Neural progenitor cell (in vitro differentiated cells): Measurements from ENCODE around the gene THOC5. TPM values are rescaled to one million over a fixed set of nuclear protein-coding genes. Genes with fewer than 3 reads are reported as not detected.

ENCODE experiments used
- DNase-seq: peaks from one replicate; pipeline ENCODE4 v3.0.0-alpha.2; 2016; ENCODE audit warnings: low spot score
- H2AFZ ChIP-seq: fragments of 200-600 bp; sonication (generic); replicated peaks from 2 replicates; pipeline ENCODE4 v1.6.1; 2016; ENCODE audit warnings: antibody characterized with exemption
- H3F3A ChIP-seq: fragments of 200-600 bp; sonication (generic); 2 replicates; pipeline ENCODE4 v1.6.1; 2016; ENCODE audit warnings: antibody characterized with exemption, low read depth
- H3K27ac ChIP-seq: fragments of 200-600 bp; sonication (generic); 2 replicates; pipeline ENCODE4 v1.5.1; 2016; ENCODE audit warnings: mild to moderate bottlenecking
- H3K27me3 ChIP-seq: fragments of 200-600 bp; sonication (generic); 2 replicates; pipeline ENCODE4 v1.6.1; 2016; ENCODE audit warnings: mild to moderate bottlenecking, moderate library complexity
- H3K36me3 ChIP-seq: fragments of 200-600 bp; sonication (generic); 2 replicates; pipeline ENCODE4 v1.5.1; 2016
- H3K4me1 ChIP-seq: fragments of 200-600 bp; sonication (generic); 2 replicates; pipeline ENCODE4 v1.6.1; 2016; ENCODE audit warnings: mixed run types
- H3K4me2 ChIP-seq: fragments of 200-600 bp; sonication (generic); 2 replicates; pipeline ENCODE4 v1.6.1; 2016
- H3K4me3 ChIP-seq: fragments of 200-600 bp; sonication (generic); 2 replicates; pipeline ENCODE4 v1.5.1; 2016
- H3K79me2 ChIP-seq: fragments of 200-600 bp; sonication (generic); 2 replicates; pipeline ENCODE4 v1.6.1; 2016; ENCODE audit warnings: low read depth
- H3K9ac ChIP-seq: fragments of 200-600 bp; sonication (generic); 2 replicates; pipeline ENCODE4 v1.6.1; 2016
- H3K9me3 ChIP-seq: fragments of 200-600 bp; sonication (generic); 2 replicates; pipeline ENCODE4 v1.5.1; 2016; ENCODE audit warnings: low read depth
- H4K20me1 ChIP-seq: fragments of 200-600 bp; sonication (generic); 2 replicates; pipeline ENCODE4 v1.6.1; 2016; ENCODE audit warnings: low read depth
- H3K27ac Mint-ChIP-seq: 3 replicates; pipeline ENCODE4 v1.8.0; 2021; ENCODE audit warnings: mixed read lengths
- H3K27me3 Mint-ChIP-seq: 2 replicates; pipeline ENCODE4 v1.8.0; 2022; ENCODE audit warnings: low read depth, mild to moderate bottlenecking, inconsistent platforms, moderate library complexity, mixed read lengths; ENCODE audit not compliant: insufficient read depth
- H3K36me3 Mint-ChIP-seq: 3 replicates; pipeline ENCODE4 v1.8.0; 2021; ENCODE audit warnings: mixed read lengths
- H3K4me1 Mint-ChIP-seq: 3 replicates; pipeline ENCODE4 v1.8.0; 2021; ENCODE audit warnings: mixed read lengths
- H3K4me3 Mint-ChIP-seq: 3 replicates; pipeline ENCODE4 v1.8.0; 2021; ENCODE audit warnings: mild to moderate bottlenecking, moderate library complexity, mixed read lengths
- H3K9me3 Mint-ChIP-seq: 3 replicates; pipeline ENCODE4 v1.8.0; 2020; ENCODE audit warnings: mixed read lengths
- EZH2 ChIP-seq: fragments of 200-600 bp; sonication (generic); IDR thresholded peaks from 2 replicates; pipeline ENCODE4 v1.6.1; 2017; ENCODE audit warnings: antibody characterized with exemption, mild to moderate bottlenecking, moderate library complexity
- EZH2phosphoT487 ChIP-seq: fragments of 200-600 bp; sonication (generic); IDR thresholded peaks from 2 replicates; pipeline ENCODE4 v1.6.1; 2017; ENCODE audit warnings: antibody characterized with exemption
- total RNA-seq: library from RNA; depleted of rRNA; stranded (reverse); fragments of >200 nt; gene quantifications from 2 replicates; pipeline ENCODE4 v1.2.3, GENCODE V29; 2015; ENCODE audit warnings: low replicate concordance
- TF ChIP-seq, protein P1 (sequence below): fragments of 200-600 bp; sonication (generic); IDR thresholded peaks from 2 replicates; pipeline ENCODE4 v1.5.1; 2017; ENCODE audit warnings: antibody characterized with exemption, mild to moderate bottlenecking

Gene THOC5
- total RNA-seq, 1 donor from 2014 or later = 42.9 TPM

DNA sequence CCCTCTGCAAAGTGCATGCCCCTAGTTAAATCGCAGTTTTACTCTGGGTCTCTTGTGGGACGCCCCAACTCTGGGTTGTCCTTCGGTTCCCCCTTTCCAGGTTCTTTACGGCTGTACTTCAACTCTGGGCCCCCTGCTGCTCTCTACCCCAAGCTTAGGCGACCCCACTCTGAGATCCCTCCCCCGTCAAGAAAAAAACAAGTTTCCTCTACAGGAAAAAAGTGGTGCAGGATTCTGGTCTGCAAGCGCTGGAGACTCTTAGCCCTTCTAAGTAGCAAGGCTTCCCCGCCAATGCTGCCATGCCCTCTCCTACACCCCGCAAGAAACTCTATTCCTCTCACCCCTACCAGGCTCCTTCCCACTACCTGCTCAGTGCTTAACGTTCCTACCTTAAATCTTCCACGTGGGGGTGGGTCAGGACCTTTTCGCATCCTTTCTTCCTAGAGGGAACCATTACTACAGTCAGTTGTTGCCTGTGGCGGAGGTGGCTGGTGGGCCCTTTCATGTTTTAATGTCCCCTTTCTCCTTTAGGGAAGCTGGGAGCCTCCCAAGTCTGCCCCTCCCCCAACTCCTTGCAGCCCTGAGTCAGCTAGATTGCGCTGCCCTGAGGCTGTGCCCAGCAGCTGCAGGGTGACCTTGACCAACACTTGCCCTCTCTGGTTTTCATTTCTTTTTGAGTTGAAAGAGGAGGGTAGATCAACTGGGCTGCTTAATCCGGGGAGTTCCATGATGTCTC lies 72.1 kb downstream of the THOC5 start:
- no peak overlapping the region for H3K27ac Mint-ChIP-seq
- no peaks in the 10 kb centered on the region for H3K9me3 Mint-ChIP-seq
- Histone ChIP-seq H3K27ac (no peak overlapping the region), H2AFZ (no peak overlapping the region), H3K4me1 (peaks cover 24% of the 10 kb centered on the region), H3K36me3 (no peaks in the 10 kb centered on the region), H3K79me2 (no peaks in the 10 kb centered on the region), H3K4me2 (peak overlapping the region; percentile 71), H4K20me1 (peaks cover 50% of the 10 kb centered on the region), H3K9me3 (no peaks in the 10 kb centered on the region), H3K4me3 (peak overlapping the region; percentile 28), H3F3A (peaks cover 28% of the 10 kb centered on the region), H3K27me3 (peaks cover 66% of the 10 kb centered on the region), H3K9ac (no peak overlapping the region)
- peaks cover 29% of the 10 kb centered on the region for H3K4me1 Mint-ChIP-seq
- H3K36me3 Mint-ChIP-seq = peaks cover 2% of the 10 kb centered on the region
- peaks cover 37% of the 10 kb centered on the region for H3K27me3 Mint-ChIP-seq
- peak overlapping the region; percentile 84 for H3K4me3 Mint-ChIP-seq
- peak; percentile 56 for DNase-seq
- TF ChIP-seq EZH2phosphoT487 (no peak), EZH2 (no peak)
- TF ChIP-seq, protein P1, sequence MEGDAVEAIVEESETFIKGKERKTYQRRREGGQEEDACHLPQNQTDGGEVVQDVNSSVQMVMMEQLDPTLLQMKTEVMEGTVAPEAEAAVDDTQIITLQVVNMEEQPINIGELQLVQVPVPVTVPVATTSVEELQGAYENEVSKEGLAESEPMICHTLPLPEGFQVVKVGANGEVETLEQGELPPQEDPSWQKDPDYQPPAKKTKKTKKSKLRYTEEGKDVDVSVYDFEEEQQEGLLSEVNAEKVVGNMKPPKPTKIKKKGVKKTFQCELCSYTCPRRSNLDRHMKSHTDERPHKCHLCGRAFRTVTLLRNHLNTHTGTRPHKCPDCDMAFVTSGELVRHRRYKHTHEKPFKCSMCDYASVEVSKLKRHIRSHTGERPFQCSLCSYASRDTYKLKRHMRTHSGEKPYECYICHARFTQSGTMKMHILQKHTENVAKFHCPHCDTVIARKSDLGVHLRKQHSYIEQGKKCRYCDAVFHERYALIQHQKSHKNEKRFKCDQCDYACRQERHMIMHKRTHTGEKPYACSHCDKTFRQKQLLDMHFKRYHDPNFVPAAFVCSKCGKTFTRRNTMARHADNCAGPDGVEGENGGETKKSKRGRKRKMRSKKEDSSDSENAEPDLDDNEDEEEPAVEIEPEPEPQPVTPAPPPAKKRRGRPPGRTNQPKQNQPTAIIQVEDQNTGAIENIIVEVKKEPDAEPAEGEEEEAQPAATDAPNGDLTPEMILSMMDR = no peak

DNA sequence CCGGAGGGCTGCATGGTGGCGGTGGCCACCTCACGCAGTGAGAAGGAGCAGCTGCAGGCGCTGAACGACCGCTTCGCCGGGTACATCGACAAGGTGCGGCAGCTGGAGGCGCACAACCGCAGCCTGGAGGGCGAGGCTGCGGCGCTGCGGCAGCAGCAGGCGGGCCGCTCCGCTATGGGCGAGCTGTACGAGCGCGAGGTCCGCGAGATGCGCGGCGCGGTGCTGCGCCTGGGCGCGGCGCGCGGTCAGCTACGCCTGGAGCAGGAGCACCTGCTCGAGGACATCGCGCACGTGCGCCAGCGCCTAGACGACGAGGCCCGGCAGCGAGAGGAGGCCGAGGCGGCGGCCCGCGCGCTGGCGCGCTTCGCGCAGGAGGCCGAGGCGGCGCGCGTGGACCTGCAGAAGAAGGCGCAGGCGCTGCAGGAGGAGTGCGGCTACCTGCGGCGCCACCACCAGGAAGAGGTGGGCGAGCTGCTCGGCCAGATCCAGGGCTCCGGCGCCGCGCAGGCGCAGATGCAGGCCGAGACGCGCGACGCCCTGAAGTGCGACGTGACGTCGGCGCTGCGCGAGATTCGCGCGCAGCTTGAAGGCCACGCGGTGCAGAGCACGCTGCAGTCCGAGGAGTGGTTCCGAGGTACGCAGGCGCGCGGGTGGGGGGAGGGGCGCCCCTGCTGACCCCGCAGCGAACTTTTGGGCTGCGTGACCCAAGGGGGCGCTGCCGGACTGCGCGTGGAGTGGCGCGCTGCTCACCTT lies 72.9 kb downstream of the THOC5 start:
- H3K27me3 ChIP-seq = peaks cover 73% of the 10 kb centered on the region
- H3K27me3 Mint-ChIP-seq = peaks cover 44% of the 10 kb centered on the region
- H3K4me1 ChIP-seq = peaks cover 24% of the 10 kb centered on the region
- no peaks in the 10 kb centered on the region for H3K9me3 Mint-ChIP-seq
- no peak overlapping the region for H3K9ac ChIP-seq
- H3K79me2 ChIP-seq = no peaks in the 10 kb centered on the region
- no peak overlapping the region for H3K27ac ChIP-seq
- H3K4me3 Mint-ChIP-seq = peak overlapping the region; percentile 84
- no peak overlapping the region for H2AFZ ChIP-seq
- peaks cover 57% of the 10 kb centered on the region for H4K20me1 ChIP-seq
- H3K4me1 Mint-ChIP-seq = peaks cover 29% of the 10 kb centered on the region
- H3K36me3 Mint-ChIP-seq = no peaks in the 10 kb centered on the region
- H3K4me2 ChIP-seq = peak overlapping the region; percentile 71
- H3K36me3 ChIP-seq = no peaks in the 10 kb centered on the region
- no peak overlapping the region for H3K27ac Mint-ChIP-seq
- H3K4me3 ChIP-seq = peak overlapping the region; percentile 28
- H3K9me3 ChIP-seq = no peaks in the 10 kb centered on the region
- TF ChIP-seq EZH2phosphoT487 (peak; percentile 76), EZH2 (peak; percentile 96)
- TF ChIP-seq, protein P1 = peak; percentile 52
- peak; percentile 82 for DNase-seq
- peaks cover 28% of the 10 kb centered on the region for H3F3A ChIP-seq

DNA sequence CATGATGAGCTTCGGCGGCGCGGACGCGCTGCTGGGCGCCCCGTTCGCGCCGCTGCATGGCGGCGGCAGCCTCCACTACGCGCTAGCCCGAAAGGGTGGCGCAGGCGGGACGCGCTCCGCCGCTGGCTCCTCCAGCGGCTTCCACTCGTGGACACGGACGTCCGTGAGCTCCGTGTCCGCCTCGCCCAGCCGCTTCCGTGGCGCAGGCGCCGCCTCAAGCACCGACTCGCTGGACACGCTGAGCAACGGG lies 73.4 kb downstream of the THOC5 start:
- peaks cover 29% of the 10 kb centered on the region for H3K4me1 Mint-ChIP-seq
- TF ChIP-seq EZH2phosphoT487 (peak; percentile 95), EZH2 (peak; percentile 98)
- TF ChIP-seq, protein P1 = no peak
- Histone ChIP-seq H3F3A (peaks cover 28% of the 10 kb centered on the region), H3K79me2 (no peaks in the 10 kb centered on the region), H3K9ac (no peak overlapping the region), H3K9me3 (no peaks in the 10 kb centered on the region), H2AFZ (no peak overlapping the region), H3K4me2 (peak overlapping the region; percentile 71), H3K4me3 (peak overlapping the region; percentile 28), H4K20me1 (peaks cover 62% of the 10 kb centered on the region), H3K4me1 (peaks cover 24% of the 10 kb centered on the region), H3K27ac (no peak overlapping the region), H3K36me3 (no peaks in the 10 kb centered on the region), H3K27me3 (peaks cover 74% of the 10 kb centered on the region)
- H3K4me3 Mint-ChIP-seq = no peak overlapping the region
- H3K36me3 Mint-ChIP-seq = no peaks in the 10 kb centered on the region
- peaks cover 43% of the 10 kb centered on the region for H3K27me3 Mint-ChIP-seq
- H3K27ac Mint-ChIP-seq = no peak overlapping the region
- no peaks in the 10 kb centered on the region for H3K9me3 Mint-ChIP-seq
- DNase-seq = no peak
